Measurements from ENCODE around the gene CARNS1. TPM values are rescaled to one million over a fixed set of nuclear protein-coding genes. Genes with fewer than 3 reads are reported as not detected.

The CARNS1 gene
- total and polyA plus RNA-seq, 2 of the 13 experiments (the other 11 are each of a cell fraction or from before 2014, with no cell fraction given) = not detected

DNA sequence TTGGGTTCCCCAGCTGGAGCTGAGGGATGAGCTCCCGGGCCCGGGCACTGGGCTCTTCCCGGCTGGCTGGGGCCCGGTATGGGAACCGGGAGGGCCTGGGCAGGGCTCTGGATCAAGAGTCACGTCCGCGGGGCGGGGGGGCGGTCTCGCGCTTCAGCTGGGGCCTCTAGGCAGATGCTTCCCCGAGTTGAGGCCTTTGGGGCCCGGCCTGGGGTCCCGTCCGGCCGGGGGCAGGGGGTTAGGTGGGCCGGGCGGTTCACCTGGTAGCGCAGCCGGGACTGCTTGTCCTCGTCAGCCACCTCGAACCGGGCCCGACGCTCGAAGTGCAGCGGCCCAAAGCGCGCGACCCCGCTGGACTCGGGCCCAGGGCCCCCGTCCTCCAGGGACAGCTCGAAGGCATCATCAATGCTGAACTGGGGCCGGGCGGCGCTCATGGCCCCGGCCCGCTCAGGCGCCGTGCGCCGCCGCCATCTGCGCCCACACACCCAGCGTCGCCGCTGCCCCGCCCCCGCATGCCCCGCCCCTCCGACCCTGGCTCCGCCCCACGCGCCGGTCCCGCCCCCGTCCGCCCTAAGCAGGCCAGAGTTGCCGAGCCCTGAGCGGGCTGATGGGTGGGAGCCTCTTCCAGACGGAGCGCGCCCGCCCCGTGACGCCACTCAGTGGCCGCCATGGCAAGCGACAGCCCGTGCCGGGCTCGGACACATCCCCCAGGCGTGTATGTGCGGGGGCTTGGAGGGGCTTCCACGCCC, 53.5 kb downstream of the CARNS1 start, which contains the start of gene TMEM134 (continued):
- no peak for TF ChIP-seq ZNF83 (CRISPR knock-in tag; IDR thresholded peaks at IDR 0.05; ENCODE audit: borderline replicate concordance)
- no peak; the same call in 1 of the 2 replicates for TF ChIP-seq ZBTB10 (CRISPR knock-in tag; IDR thresholded peaks at IDR 0.05; ENCODE audit: borderline replicate concordance)
- 0 out of 2 replicates have a peak, but pooled peaks have one; percentile 24 for TF ChIP-seq BATF2 (CRISPR knock-in tag; IDR thresholded peaks at IDR 0.05)
- TF ChIP-seq MTF1 (CRISPR knock-in tag; IDR thresholded peaks at IDR 0.05) = no peak
- TF ChIP-seq MAFG (CRISPR knock-in tag; IDR thresholded peaks at IDR 0.05) = no peak
- TF ChIP-seq, protein P1, sequence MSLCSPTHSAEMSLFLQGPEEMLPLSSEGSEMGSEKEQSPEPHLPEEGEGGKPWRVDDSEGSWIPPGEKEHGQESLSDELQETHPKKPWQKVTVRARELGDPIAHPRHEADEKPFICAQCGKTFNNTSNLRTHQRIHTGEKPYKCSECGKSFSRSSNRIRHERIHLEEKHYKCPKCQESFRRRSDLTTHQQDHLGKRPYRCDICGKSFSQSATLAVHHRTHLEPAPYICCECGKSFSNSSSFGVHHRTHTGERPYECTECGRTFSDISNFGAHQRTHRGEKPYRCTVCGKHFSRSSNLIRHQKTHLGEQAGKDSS (CRISPR knock-in tag; IDR thresholded peaks at IDR 0.05; ENCODE audit: borderline replicate concordance, low read depth) = peak; percentile 88; the same call in 1 of the 2 replicates
- no peak for TF ChIP-seq RCOR2 (CRISPR knock-in tag; IDR thresholded peaks at IDR 0.05)
- TF ChIP-seq, protein P2, sequence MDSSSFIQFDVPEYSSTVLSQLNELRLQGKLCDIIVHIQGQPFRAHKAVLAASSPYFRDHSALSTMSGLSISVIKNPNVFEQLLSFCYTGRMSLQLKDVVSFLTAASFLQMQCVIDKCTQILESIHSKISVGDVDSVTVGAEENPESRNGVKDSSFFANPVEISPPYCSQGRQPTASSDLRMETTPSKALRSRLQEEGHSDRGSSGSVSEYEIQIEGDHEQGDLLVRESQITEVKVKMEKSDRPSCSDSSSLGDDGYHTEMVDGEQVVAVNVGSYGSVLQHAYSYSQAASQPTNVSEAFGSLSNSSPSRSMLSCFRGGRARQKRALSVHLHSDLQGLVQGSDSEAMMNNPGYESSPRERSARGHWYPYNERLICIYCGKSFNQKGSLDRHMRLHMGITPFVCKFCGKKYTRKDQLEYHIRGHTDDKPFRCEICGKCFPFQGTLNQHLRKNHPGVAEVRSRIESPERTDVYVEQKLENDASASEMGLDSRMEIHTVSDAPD (CRISPR knock-in tag; IDR thresholded peaks at IDR 0.05) = no peak
- no peak for TF ChIP-seq TRIM24 (CRISPR knock-in tag; IDR thresholded peaks at IDR 0.05)
- peak; percentile 94 for TF ChIP-seq KDM2A (CRISPR knock-in tag; IDR thresholded peaks at IDR 0.05; ENCODE audit: borderline replicate concordance, low read depth)
- TF ChIP-seq NR2F6 (IDR thresholded peaks at IDR 0.05) = no peak
- TF ChIP-seq NR2F6 (CRISPR knock-in tag; IDR thresholded peaks at IDR 0.05) = peak; percentile 20; the same call in 1 of the 2 replicates
- TF ChIP-seq NR1H2 (CRISPR knock-in tag; IDR thresholded peaks at IDR 0.05; ENCODE audit: borderline replicate concordance, low read depth) = 0 out of 2 replicates have a peak, but pooled peaks have one; percentile 31
- peak; percentile 74; the same call in 1 of the 2 replicates for TF ChIP-seq KLF9 (CRISPR knock-in tag; IDR thresholded peaks at IDR 0.05; ENCODE audit: low read depth)
- TF ChIP-seq SRF (IDR thresholded peaks at IDR 0.05; ENCODE audit: low read depth, low read length) = peak; percentile 92
- 0 out of 2 replicates have a peak, but pooled peaks have one; percentile 81 for TF ChIP-seq ZNF850 (CRISPR knock-in tag; conservative IDR thresholded peaks at IDR 0.05)
- TF ChIP-seq ZNF546 (CRISPR knock-in tag; conservative IDR thresholded peaks at IDR 0.05) = no peak
- no peak for TF ChIP-seq GPN1 (CRISPR knock-in tag; IDR thresholded peaks at IDR 0.05; ENCODE audit: borderline replicate concordance)
- TF ChIP-seq CEBPB (IDR thresholded peaks at IDR 0.05; ENCODE audit: borderline replicate concordance, low read depth, low read length) = no peak
- no peak for TF ChIP-seq ZNF337 (CRISPR knock-in tag; IDR thresholded peaks at IDR 0.05; ENCODE audit: borderline replicate concordance, low read depth)
- TF ChIP-seq PATZ1 (CRISPR knock-in tag; IDR thresholded peaks at IDR 0.05) = peak; percentile 78
- TF ChIP-seq XRCC5 (optimal IDR thresholded peaks at IDR 0.05; ENCODE audit: low read length) = peak; percentile 95
- TF ChIP-seq ETV5 (CRISPR knock-in tag; IDR thresholded peaks at IDR 0.05; ENCODE audit: borderline replicate concordance) = peak; percentile 28; the same call in 1 of the 2 replicates
